MCF 10A (cell line): ENCODE data around the gene EXOC7. TPM values are rescaled to one million over a fixed set of nuclear protein-coding genes. Genes with fewer than 3 reads are reported as not detected.
"Not testable (repeated sequence)": the region's sequence is repeated elsewhere in the genome, so short reads cannot be mapped to it uniquely, and the experiment has no call there.

ENCODE experiments used
- BruUV-seq: library from RNA; stranded (reverse); fragments of 400-500 nt; replicated peaks from 2 replicates; lab custom pipeline; 2021; lab: Mats Ljungman, UMichigan
- CTCF ChIA-PET: fragments of 300-600 bp; sonication (Branson Sonifier 250); formaldehyde crosslinking; extraction: SDS; loops from one replicate; lab custom pipeline; 2021; ENCODE audit warnings: antibody characterized with exemption, inconsistent platforms; lab: Yijun Ruan, JAX
- POLR2A ChIA-PET: fragments of 300-600, 350-650 bp; sonication (Branson Sonifier 250); formaldehyde crosslinking; extraction: SDS; loops from one replicate; lab custom pipeline; 2020; ENCODE audit warnings: antibody characterized with exemption, inconsistent platforms; lab: Yijun Ruan, JAX
- DNase-seq: peaks from one replicate; pipeline ENCODE4 v3.0.0-alpha.2; 2018; ENCODE audit not compliant: unreplicated experiment
- H3K27ac Mint-ChIP-seq: one replicate; pipeline ENCODE4 v1.8.0; 2022; ENCODE audit warnings: mild to moderate bottlenecking, low read depth, mixed read lengths; ENCODE audit not compliant: unreplicated experiment
- H3K27me3 Mint-ChIP-seq: one replicate; pipeline ENCODE4 v1.8.0; 2022; ENCODE audit warnings: mixed read lengths; ENCODE audit not compliant: insufficient read depth, unreplicated experiment
- H3K36me3 Mint-ChIP-seq: one replicate; pipeline ENCODE4 v1.8.0; 2022; ENCODE audit warnings: mild to moderate bottlenecking, moderate library complexity, mixed read lengths; ENCODE audit not compliant: insufficient read depth, unreplicated experiment
- H3K4me1 Mint-ChIP-seq: one replicate; pipeline ENCODE4 v1.8.0; 2022; ENCODE audit warnings: mixed read lengths; ENCODE audit not compliant: insufficient read depth, unreplicated experiment
- H3K4me3 Mint-ChIP-seq: one replicate; pipeline ENCODE4 v1.8.0; 2022; ENCODE audit warnings: mild to moderate bottlenecking, moderate library complexity, mixed read lengths; ENCODE audit not compliant: unreplicated experiment
- H3K9me3 Mint-ChIP-seq: one replicate; pipeline ENCODE4 v1.8.0; 2022; ENCODE audit warnings: mixed read lengths; ENCODE audit not compliant: unreplicated experiment
- CTCF ChIP-seq: fragments of 200-600 bp; IDR thresholded peaks from one replicate; pipeline ENCODE4 v1.8.0; 2022; ENCODE audit warnings: antibody characterized with exemption, mild to moderate bottlenecking; ENCODE audit not compliant: unreplicated experiment
- intact Hi-C: fragments of 100-400 bp; cut with micrococcal nuclease; formaldehyde crosslinking; loops from 2 replicates; pipeline ENCODE4 v1.14.1; 2022
- total RNA-seq: library from RNA; stranded (reverse); gene quantifications from 2 replicates; pipeline ENCODE4 v1.2.3, GENCODE V29; 2022

EXOC7 gene
- total RNA-seq, 1 experiment from 2014 or later = 80.8 TPM

- TF ChIP-seq CTCF = no peak
- H3K27me3 Mint-ChIP-seq = peaks cover 45% of the 10 kb centered on the region
- CTCF ChIA-PET = interaction anchor here (0.6 to 1.3 kb wide), 6 partner anchors 66 to 634 kb away, joined by 3 to 4 read pairs (median 3); no protein-coding TSS in a partner anchor
- H3K9me3 Mint-ChIP-seq = no peaks in the 10 kb centered on the region
- peaks cover 14% of the 10 kb centered on the region for H3K36me3 Mint-ChIP-seq
- peaks cover under 1% of the 10 kb centered on the region for H3K4me1 Mint-ChIP-seq
- intact Hi-C loops = no loop called here
- POLR2A ChIA-PET = interaction anchor here (1.0 to 3.5 kb wide), 3 partner anchors 23 to 60 kb away, joined by 3 to 12 read pairs (median 3); no protein-coding TSS in a partner anchor
- no peak for DNase-seq
- no peak overlapping the region for H3K4me3 Mint-ChIP-seq
- H3K27ac Mint-ChIP-seq = no peak overlapping the region
- BruUV-seq = no TSS peak
Measured at GRCh38 chr17:76079956-76080767, 23.4 kb downstream of the EXOC7 start.

GRCh38 chr17:76079535-76079955 is 24.0 kb downstream of the EXOC7 start:
- Mint-ChIP-seq H3K27me3 (peaks cover 51% of the 10 kb centered on the region), H3K4me1 (peaks cover 4% of the 10 kb centered on the region), H3K36me3 (peaks cover 11% of the 10 kb centered on the region), H3K4me3 (no peak overlapping the region), H3K27ac (no peak overlapping the region), H3K9me3 (no peaks in the 10 kb centered on the region)
- ChIA-PET POLR2A (interaction anchor here (0.6 to 3.5 kb wide), 5 partner anchors 9 to 60 kb away, joined by 3 to 12 read pairs (median 3); no protein-coding TSS in a partner anchor), CTCF (no interaction called here)
- intact Hi-C loops = no loop called here
- no TSS peak for BruUV-seq
- TF ChIP-seq CTCF = no peak
- DNase-seq = no peak

GRCh38 chr17:76078860-76079534 is 24.6 kb downstream of the EXOC7 start, which contains the start of gene ZACN:
Gene ZACN, plus strand, starts transcription at chr17:76079182. Its CDS starts 83 bp downstream, at chr17:76079265.
- intact Hi-C loops = no loop called here
- no peak within 1 kb of the TSS for H3K27ac Mint-ChIP-seq
- no peaks in the 10 kb centered on the region for H3K9me3 Mint-ChIP-seq
- no peak within 1 kb of the TSS for H3K4me3 Mint-ChIP-seq
- ChIA-PET CTCF (no interaction called here), POLR2A (interaction anchor here (0.6 to 3.5 kb wide), 5 partner anchors 8 to 59 kb away, joined by 3 to 12 read pairs (median 3); no protein-coding TSS in a partner anchor)
- no peak for TF ChIP-seq CTCF
- H3K27me3 Mint-ChIP-seq = peaks cover 54% of the 10 kb centered on the region
- no peak for DNase-seq
- H3K4me1 Mint-ChIP-seq = peaks cover 4% of the 10 kb centered on the region
- BruUV-seq = no TSS peak
- peaks cover 6% of the 10 kb centered on the region for H3K36me3 Mint-ChIP-seq

- H3K27ac Mint-ChIP-seq, H3K4me3 Mint-ChIP-seq, intact Hi-C loops, H3K9me3 Mint-ChIP-seq, CTCF ChIA-PET, H3K4me1 Mint-ChIP-seq, DNase-seq, H3K36me3 Mint-ChIP-seq, BruUV-seq: not testable (repeated sequence)
- peaks cover 54% of the 10 kb centered on the region for H3K27me3 Mint-ChIP-seq
- POLR2A ChIA-PET = interaction anchor here (0.7 to 3.5 kb wide), 2 partner anchors 24 to 26 kb away, joined by 3 to 12 read pairs; no protein-coding TSS in a partner anchor
Measured at GRCh38 chr17:76078370-76078769, 25.2 kb downstream of the EXOC7 start.
